NCI-H146 (cell line): ENCODE data around the gene PLA2G4B.
A peak's percentile ranks its signal among the peaks of the same experiment; 100 is the strongest.

Experiments used
- DNase-seq: peaks from one replicate; lab custom pipeline; 2025; lab: John Stamatoyannopoulos, UW

Gene PLA2G4B

DNA sequence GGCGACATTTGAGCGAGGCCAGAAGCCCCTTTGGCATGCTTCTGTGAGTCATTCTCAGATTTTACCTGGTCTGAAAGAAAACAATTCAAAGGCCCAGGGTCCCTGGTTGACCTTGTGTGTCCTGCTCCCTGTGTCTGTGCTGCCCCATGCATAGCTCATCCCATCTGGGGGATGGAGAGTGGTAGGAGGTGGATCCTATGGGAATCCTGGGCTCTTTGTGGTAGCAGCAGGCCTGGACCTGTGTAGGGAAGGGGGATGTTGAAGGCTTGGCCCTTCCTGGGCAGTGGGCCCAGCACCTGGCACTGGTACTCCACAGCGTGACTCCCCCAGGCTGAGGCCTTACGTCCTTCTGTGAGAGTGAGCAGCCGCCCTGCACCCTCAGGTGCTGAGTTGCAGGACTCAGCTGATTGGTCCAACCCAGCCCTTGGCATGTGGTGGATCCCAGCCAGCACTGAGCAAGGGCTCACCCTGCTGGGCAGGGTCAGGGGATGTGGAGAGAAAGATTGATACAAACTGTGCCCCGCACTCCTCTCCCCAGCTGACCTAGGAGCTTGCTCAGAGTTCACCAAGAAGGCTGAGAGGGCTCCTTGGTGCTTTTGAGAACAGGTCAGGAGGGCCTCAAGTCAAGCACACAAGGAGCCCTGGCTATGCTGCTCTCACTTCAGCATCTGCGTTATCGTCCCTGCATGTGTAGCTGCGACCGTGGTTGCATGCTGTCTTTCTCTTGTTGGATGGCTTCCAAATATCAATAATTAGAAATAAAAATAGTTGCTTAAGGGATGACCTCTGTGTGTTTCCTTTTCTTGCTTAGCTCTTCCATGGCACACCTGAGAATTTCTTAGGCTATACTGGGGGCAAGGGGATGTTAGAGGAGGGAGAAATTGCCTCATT, 32.1 kb upstream of the PLA2G4B start:
- DNase-seq: no peak

GRCh38 chr15:41809121-41809520, 29.5 kb upstream of the PLA2G4B start:
- no peak for DNase-seq

DNA sequence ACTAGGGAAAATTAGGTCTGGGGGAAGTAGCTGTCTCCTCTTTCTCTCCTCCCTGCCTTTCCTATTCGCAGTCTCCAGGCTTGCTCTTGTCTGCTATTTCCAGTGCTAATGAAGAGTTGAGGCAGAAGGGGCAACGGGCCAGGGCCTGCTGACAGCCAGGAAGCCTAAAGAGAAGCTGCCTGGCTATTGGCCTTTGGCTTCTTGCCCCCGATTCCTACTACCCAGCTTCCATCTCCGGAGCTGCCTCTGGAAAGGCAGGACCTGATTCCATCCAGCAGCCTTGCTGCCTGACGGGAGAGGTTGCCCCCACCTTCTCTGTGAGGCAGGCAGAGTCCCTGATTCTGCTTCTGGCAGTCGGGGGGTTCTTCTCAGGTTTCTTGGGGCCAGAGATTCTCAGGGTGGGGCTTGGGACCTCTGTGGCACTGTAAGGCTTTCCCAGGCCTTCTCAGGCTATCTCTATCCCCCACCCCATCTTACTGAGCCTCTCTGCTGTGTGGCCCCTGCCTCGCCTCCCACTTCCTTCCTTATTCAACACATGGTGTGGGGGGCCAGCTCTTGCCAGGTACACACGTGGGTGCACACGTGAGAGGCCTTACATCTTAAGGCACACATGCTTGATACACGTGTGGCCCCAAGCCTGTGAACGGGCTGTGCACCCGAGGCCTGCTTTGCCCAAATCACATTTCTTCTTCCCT, 29.0 kb upstream of the PLA2G4B start:
- DNase-seq: no peak

DNA sequence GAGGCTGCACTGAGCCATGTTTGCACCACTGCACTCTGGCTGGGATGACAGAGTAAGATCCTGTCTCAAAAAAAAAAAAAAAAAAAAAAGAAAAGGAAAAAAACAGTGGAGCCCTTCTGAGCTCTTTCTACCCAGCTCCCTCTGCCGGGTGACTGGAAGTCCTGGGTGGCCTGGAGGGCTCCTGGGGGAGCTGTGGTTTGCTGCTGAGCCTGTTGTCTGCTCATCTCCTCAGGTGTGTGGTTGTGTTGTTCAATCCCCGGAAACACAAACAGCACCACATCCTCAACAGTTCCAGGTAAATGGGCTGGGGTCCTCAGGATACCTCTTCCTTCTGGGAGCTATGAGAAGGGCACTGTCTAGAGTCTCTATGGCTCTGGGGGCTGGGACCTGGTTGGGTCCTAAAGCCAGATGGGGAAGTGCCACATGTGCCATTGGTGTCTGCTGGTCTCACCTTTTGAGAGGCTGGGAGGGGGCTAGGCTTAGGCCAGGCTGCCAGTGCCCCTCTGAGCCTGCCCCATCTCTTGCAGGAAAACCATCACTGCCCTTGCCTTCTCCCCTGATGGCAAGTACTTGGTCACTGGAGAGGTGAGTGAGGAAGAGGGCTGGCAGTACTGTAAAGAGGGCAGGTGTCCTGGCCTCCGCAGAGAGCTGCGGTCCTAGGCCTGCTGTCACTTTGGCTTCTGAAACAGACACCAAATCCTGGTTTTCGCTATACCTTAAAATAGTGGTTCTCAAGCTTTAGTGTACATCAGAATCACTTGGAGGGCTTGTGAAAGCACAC, 27.8 kb upstream of the PLA2G4B start:
- no peak for DNase-seq

- DNase-seq: peak; percentile 26
Measured at GRCh38 chr15:41811432-41812195, 27.0 kb upstream of the PLA2G4B start.

GRCh38 chr15:41812820-41813375, 25.7 kb upstream of the PLA2G4B start:
- no peak for DNase-seq

GRCh38 chr15:41813426-41813825, 25.2 kb upstream of the PLA2G4B start:
- no peak for DNase-seq

DNA sequence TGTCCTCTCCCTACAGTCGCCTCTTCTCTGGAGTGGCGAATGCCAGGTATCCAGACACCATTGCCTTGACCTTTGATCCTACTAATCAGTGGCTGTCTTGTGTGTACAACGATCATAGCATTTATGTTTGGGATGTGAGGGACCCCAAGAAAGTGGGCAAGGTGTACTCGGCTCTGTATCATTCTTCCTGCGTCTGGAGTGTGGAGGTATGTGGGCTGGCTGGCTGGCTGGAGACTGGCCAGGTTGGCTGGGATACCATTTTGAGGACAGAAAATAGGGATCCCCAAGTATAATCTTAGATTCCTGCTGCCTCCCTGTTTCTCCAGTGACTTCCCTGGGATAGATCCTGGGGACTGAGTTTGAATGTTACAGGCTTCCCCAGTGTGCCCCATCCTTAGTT, 24.1 kb upstream of the PLA2G4B start:
- no peak for DNase-seq

DNA sequence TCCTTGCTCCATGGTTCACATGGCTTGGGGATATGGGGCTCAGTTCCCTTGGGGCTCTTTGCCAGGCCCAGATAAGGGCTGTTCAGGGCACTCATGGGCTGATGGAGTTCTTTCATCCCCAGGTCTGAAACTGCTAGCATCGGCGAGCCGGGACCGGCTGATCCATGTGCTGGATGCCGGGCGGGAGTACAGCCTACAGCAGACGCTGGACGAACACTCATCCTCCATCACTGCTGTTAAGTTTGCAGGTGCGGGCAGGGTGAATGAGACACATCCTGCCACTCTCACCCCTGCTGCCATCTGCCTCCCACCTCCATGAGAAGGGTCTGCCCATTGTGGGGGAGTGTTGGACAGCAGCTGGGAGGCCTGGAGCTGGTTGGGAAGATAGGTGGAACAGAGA, 21.9 kb upstream of the PLA2G4B start:
- DNase-seq: no peak

- no peak for DNase-seq
Measured at GRCh38 chr15:41817327-41817726, 21.3 kb upstream of the PLA2G4B start.

DNA sequence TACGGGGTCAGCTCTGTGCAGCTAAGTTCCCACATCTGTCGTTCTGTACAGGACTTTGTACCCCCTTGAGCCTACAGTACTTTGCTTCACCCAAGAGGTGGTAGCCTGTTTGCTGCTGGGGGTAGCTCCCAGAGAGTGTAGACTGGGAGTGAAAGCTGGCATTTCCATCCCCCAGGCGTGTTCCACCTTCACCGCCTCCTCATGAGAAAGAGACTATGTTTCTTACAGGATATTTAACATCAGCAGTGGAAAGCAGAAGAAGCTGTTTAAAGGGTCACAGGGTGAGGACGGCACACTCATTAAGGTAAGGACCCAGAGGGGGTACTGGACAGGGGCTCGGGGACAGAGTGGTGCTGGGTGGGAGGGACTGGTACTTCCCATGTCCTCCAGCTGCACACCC, 20.9 kb upstream of the PLA2G4B start:
- no peak for DNase-seq

- DNase-seq: no peak
Measured at GRCh38 chr15:41819455-41820050, 19.1 kb upstream of the PLA2G4B start.

GRCh38 chr15:41820791-41821423, 17.7 kb upstream of the PLA2G4B start:
- DNase-seq: no peak

DNA sequence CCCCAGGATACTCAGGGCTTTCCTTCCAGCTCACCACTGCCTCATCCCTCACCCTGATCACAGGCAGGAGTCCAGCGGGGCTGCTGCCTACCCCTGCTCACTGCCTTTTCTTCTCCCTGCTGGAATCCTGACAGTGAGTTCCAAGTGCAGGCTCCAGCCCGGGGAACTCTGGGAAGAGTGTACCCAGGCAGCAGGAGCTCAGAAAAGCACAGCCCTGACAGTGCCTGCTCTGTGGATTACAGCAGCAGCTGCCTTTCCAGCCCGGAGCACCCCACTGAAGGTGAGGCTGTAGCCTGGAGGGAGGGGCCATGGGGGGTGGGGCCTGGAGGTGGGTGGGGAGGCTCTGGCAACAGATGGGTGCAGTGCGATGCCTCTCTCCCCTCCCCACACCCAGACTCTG, 16.8 kb upstream of the PLA2G4B start:
- DNase-seq: no peak

- no peak for DNase-seq
Measured at GRCh38 chr15:41822471-41822870, 16.2 kb upstream of the PLA2G4B start.

GRCh38 chr15:41822957-41823356, 15.7 kb upstream of the PLA2G4B start:
- no peak for DNase-seq

GRCh38 chr15:41823502-41823901, 15.1 kb upstream of the PLA2G4B start:
- DNase-seq: no peak

- no peak for DNase-seq
Measured at GRCh38 chr15:41824062-41824745, 14.4 kb upstream of the PLA2G4B start.

DNA sequence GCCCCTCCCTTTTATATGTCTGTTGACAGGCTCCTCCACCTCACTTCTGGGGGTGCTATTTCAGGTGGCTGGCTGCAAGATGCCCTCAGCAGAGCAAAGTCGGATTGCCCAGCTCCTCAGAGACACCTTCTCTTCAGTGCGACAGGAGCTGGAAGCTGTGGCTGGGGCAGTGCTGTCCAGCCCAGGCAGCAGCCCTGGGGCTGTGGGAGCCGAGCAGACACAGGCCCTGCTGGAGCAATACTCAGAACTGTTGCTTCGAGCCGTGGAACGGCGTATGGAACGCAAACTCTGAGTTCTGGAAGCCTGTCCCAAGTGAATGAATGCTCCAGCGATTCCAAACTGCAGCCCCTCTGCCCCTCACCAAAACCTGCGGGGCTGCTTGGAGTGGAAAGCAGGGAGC, 13.5 kb upstream of the PLA2G4B start:
- no peak for DNase-seq
